Common myeloid progenitor, CD34-positive (primary cell): ENCODE results near the gene EGLN1.

Experiments
- CTCF ChIA-PET: fragments of 350-600 bp; sonication (Branson Sonifier 250); formaldehyde crosslinking; loops from one replicate; lab custom pipeline; 2021; ENCODE audit warnings: antibody characterized with exemption; lab: Charles Lee
- POLR2A ChIA-PET: fragments of 350-600 bp; sonication (Branson Sonifier 250); formaldehyde crosslinking; loops from one replicate; lab custom pipeline; 2021; ENCODE audit warnings: antibody characterized with exemption; lab: Charles Lee
- DNase-seq, 3 donors: peaks; one replicate each; pipeline versions ENCODE4 v3.0.0 to v3.0.0-alpha.2; 2013
- H3K27ac ChIP-seq, 2 experiments: 1 replicate in 1 of 2; 2 replicates in 1 of 2; pipeline ENCODE4 v1.7.0; 2013; ENCODE audit warnings: inconsistent platforms in 2 of 2, low read length in 2 of 2, mild to moderate bottlenecking in 2 of 2, low read depth in 1 of 2, moderate library complexity in 1 of 2; ENCODE audit not compliant: severe bottlenecking in 2 of 2, insufficient read depth in 1 of 2, poor library complexity in 1 of 2
- H3K27me3 ChIP-seq, 5 experiments: replicated peaks in 2 of 5; 1 replicate in 3 of 5; 2 replicates in 2 of 5; pipeline versions ENCODE4 v1.6.1 to v1.7.0; 2013; ENCODE audit warnings: low read length in 4 of 5, mild to moderate bottlenecking in 2 of 5, moderate library complexity in 2 of 5, inconsistent platforms in 1 of 5; ENCODE audit not compliant: insufficient read depth in 5 of 5, control insufficient read depth in 4 of 5
- H3K36me3 ChIP-seq, 4 experiments: 1 replicate in 2 of 4; 2 replicates in 2 of 4; pipeline versions ENCODE4 v1.6.1 to v1.7.0; 2013; ENCODE audit warnings: low read length in 3 of 4, control low read depth in 1 of 4, mild to moderate bottlenecking in 1 of 4; ENCODE audit not compliant: control insufficient read depth in 4 of 4, insufficient read depth in 4 of 4
- H3K4me1 ChIP-seq, 4 experiments: 1 replicate in 3 of 4; 2 replicates in 1 of 4; pipeline versions ENCODE4 v1.6.1 to v1.7.1; 2013; ENCODE audit warnings: low read length in 3 of 4, mild to moderate bottlenecking in 3 of 4, control low read depth in 1 of 4, inconsistent platforms in 1 of 4, moderate library complexity in 1 of 4; ENCODE audit not compliant: control insufficient read depth in 4 of 4, insufficient read depth in 4 of 4; ENCODE audit errors: control extremely low read depth in 1 of 4
- H3K4me3 ChIP-seq, 7 experiments: 1 replicate in 4 of 7; 2 replicates in 3 of 7; pipeline versions ENCODE4 v1.5.1 to v1.7.0; 2013; ENCODE audit warnings: mild to moderate bottlenecking in 7 of 7, low read length in 6 of 7, moderate library complexity in 6 of 7, inconsistent platforms in 2 of 7, low read depth in 2 of 7, control low read depth in 1 of 7; ENCODE audit not compliant: insufficient read depth in 4 of 7, control insufficient read depth in 1 of 7; ENCODE audit errors: extremely low read depth in 1 of 7
- H3K9me3 ChIP-seq, 5 experiments: 1 replicate in 4 of 5; 2 replicates in 1 of 5; pipeline versions ENCODE4 v1.6.1 to v1.7.1; 2013; ENCODE audit warnings: low read length in 4 of 5, mild to moderate bottlenecking in 2 of 5, inconsistent platforms in 1 of 5, low read depth in 1 of 5, moderate library complexity in 1 of 5; ENCODE audit not compliant: control insufficient read depth in 4 of 5, insufficient read depth in 2 of 5; ENCODE audit errors: control extremely low read depth in 1 of 5
- WGBS: methylation state at CpG from one replicate; pipeline ENCODE4 v1.1.5; 2013; ENCODE audit not compliant: insufficient coverage; 5-methylcytosine and 5-hydroxymethylcytosine counted together

The EGLN1 gene

DNA sequence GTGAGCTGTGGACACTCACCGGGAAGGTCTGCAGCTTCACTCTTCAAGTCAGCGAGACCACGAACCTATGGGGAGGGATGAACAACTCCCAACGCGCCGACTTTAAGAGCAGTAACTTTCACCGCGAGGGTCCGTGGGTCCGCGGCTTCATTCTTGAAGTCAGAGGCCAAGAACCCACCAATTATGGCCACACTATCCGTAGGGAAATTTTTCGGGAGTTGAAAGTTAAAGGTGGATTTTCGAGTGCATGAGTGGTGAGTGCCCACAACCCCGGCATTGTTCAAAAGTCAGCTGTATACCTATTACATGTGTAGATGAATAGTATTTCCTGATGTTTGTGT lies 104.1 kb downstream of the EGLN1 start:
- DNase-seq = no peak
- H3K27ac ChIP-seq = no peak overlapping the region
- no peaks in the 10 kb centered on the region for H3K9me3 ChIP-seq
- ChIA-PET CTCF (interaction anchor here (0.6 to 1.1 kb wide), 3 partner anchors 8 to 123 kb away, joined by 3 read pairs; partner anchors contain the start of gene EXOC8), POLR2A (no interaction called here)
- WGBS = over 99% methylated on average over 13 of the region's 15 CpGs
- no peak overlapping the region for H3K4me3 ChIP-seq
- no peaks in the 10 kb centered on the region for H3K36me3 ChIP-seq
- no peaks in the 10 kb centered on the region for H3K4me1 ChIP-seq
- H3K27me3 ChIP-seq = no peaks in the 10 kb centered on the region

DNA sequence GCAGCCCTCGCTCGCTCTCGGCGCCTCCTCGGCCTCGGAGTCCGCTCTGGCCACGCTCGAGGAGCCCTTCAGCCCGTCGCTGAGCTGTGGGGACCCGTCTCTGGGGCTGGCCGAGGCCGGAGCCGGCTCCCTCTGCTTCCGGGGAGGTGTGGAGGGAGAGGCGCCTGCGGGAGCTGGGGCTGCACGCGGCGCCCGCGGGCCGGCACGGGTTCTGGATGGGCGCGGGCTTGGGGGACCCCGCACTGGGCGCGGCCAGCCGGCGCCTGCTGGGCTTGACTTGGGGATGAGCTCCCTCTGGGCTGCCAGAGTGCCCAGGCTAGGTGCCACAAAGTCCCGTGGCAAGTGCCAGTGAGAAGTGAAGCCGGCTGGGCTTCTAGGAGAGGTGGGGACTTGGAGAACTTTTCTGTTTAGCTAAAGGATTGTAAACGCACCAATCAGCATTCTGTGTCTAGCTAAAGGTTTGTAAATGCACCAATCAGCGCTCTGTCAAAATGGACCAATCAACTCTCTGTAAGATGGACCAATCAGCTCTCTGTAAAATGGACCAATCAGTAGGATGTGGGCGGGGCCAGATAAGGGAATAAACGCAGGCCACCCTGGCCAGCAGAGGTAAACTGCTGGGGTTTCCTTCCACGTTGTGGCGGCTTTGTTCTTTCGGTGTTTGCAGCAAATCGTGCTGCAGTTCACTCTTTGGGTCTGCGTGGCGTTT lies 104.6 kb downstream of the EGLN1 start:
- no peak overlapping the region for H3K4me3 ChIP-seq
- ChIA-PET CTCF (interaction anchor here (0.6 to 2.7 kb wide), 6 partner anchors 7 to 130 kb away, joined by 3 to 15 read pairs (median 3); partner anchors contain the start of gene EXOC8), POLR2A (interaction anchor here (0.6 kb wide), 1 partner anchor 28 kb away, joined by 4 read pairs; no protein-coding TSS in a partner anchor)
- no peak overlapping the region for H3K27ac ChIP-seq
- no peaks in the 10 kb centered on the region for H3K36me3 ChIP-seq
- DNase-seq = no peak
- 98% methylated on average over 44 of the region's 44 CpGs for WGBS
- no peaks in the 10 kb centered on the region for H3K27me3 ChIP-seq
- H3K4me1 ChIP-seq = no peaks in the 10 kb centered on the region
- no peaks in the 10 kb centered on the region for H3K9me3 ChIP-seq

DNA sequence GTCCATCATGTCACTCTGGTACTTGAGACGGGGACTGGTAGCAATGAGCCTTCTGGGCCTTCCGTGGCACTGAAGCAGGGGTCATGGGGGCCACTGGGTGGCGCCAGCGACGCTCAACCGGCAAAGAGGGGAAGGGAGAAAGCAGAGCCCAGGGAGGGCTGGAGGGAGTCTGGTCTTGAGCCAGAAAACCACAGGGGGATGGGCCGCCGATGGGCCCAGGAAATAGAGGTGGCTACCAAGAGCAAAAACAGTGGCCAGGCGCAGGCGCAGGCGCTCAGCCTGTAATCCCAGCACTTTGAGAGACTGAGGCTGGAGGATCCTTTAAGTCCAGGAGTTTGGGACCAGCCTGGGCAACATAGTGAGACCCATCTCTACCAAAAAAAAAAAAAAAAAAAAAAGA lies 106.2 kb downstream of the EGLN1 start:
- H3K4me3 ChIP-seq = no peak overlapping the region
- 13% methylated on average over 7 of the region's 11 CpGs for WGBS
- no peaks in the 10 kb centered on the region for H3K9me3 ChIP-seq
- H3K36me3 ChIP-seq = no peaks in the 10 kb centered on the region
- POLR2A ChIA-PET = interaction anchor here (0.6 kb wide), 1 partner anchor 214 kb away, joined by 4 read pairs; no protein-coding TSS in a partner anchor
- DNase-seq = peak; percentile 38 to 66 (median 62)
- no peak overlapping the region for H3K27ac ChIP-seq
- no peaks in the 10 kb centered on the region for H3K27me3 ChIP-seq
- CTCF ChIA-PET = interaction anchor here (0.6 to 2.7 kb wide), 6 partner anchors 9 to 47 kb away, joined by 3 to 15 read pairs (median 4); partner anchors contain the start of genes EXOC8 and SPRTN
- H3K4me1 ChIP-seq = no peaks in the 10 kb centered on the region
